Measurements from ENCODE around the gene CARNS1.

Gene CARNS1

DNA sequence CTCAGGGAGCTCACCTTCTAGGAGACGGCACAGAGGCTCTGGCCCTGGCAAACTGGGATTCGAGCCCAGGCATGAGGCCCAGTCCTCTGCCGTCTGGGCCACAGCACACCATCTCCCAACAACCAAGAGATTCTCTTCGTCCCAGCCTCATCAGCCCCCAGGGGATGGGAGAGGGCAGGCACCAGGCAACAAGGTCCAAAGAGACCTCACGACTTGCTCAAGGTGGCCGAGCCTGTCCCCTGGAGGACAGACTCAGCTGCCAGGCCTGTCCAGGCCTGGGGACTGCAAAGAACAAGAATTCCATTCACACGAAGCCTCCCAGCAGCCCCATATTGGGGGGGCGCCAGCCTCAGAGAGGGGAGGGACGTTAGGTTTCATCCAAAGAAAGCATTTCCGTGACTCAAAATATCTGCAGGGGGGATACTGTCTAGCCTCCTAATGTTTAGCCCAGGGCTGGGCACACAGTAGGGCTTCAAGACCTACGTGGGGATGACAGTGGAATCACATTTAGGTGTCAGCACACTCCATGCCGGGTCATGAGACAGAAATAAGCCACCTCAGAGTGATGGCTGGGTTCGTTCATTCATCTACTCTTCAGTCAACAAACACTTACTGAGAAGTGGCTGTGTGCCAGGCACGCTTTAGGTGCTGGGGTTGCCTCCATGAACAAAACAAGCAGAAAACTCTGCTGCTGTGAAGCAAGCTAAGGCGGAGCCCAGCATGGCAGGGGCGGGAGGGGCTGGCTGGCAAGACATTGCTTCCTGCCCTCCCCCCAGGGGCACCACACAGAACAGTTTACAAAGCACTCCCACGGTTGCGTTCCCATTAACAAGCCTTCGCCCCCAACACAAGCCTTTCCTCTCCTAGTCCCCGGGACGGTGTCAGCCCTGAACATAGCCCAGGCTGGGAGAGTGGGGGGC lies 1.2 kb downstream of the CARNS1 start:
- DNase-seq (ENCODE audit: low spot score) = no peak
- no peaks in the 10 kb centered on the region for H3K36me3 ChIP-seq (ENCODE audit: low read depth)
- no peak overlapping the region for H3K4me3 ChIP-seq (ENCODE audit: severe bottlenecking)
- H3K27me3 ChIP-seq (ENCODE audit: insufficient read depth, poor library complexity, severe bottlenecking) = no peaks in the 10 kb centered on the region
- H3K27ac ChIP-seq (ENCODE audit: poor library complexity, severe bottlenecking) = no peak overlapping the region
- TF ChIP-seq, protein P1, sequence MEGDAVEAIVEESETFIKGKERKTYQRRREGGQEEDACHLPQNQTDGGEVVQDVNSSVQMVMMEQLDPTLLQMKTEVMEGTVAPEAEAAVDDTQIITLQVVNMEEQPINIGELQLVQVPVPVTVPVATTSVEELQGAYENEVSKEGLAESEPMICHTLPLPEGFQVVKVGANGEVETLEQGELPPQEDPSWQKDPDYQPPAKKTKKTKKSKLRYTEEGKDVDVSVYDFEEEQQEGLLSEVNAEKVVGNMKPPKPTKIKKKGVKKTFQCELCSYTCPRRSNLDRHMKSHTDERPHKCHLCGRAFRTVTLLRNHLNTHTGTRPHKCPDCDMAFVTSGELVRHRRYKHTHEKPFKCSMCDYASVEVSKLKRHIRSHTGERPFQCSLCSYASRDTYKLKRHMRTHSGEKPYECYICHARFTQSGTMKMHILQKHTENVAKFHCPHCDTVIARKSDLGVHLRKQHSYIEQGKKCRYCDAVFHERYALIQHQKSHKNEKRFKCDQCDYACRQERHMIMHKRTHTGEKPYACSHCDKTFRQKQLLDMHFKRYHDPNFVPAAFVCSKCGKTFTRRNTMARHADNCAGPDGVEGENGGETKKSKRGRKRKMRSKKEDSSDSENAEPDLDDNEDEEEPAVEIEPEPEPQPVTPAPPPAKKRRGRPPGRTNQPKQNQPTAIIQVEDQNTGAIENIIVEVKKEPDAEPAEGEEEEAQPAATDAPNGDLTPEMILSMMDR (IDR thresholded peaks at IDR 0.05; ENCODE audit: poor library complexity, severe bottlenecking) = no peak
- H3K9me3 ChIP-seq (ENCODE audit: severe bottlenecking) = no peaks in the 10 kb centered on the region
- ATAC-seq (ENCODE audit: low read depth) = no peak
- no peaks in the 10 kb centered on the region for H3K4me1 ChIP-seq (ENCODE audit: insufficient read depth, poor library complexity, severe bottlenecking)

DNA sequence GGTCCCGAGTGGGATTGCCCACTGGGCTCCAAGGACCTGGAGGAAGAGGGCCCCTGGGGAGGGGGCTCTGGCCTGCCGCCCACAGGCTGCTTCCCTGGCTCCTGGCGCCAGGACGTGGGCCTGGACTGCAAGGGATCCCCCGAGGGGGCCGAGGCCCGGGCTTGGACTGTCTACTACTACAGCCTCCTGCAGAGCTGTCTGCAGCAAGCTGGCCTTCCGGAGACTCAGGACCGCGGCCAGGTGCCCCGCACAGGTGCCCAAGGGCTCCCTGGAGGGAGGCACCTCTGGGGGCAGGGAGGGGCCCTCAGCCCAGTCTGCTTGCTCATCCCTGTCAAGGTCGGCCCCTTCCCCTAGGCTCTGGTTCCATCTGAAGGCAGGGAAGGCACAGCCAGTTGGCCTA lies 1.9 kb downstream of the CARNS1 start:
- TF ChIP-seq, protein P1 (IDR thresholded peaks at IDR 0.05; ENCODE audit: poor library complexity, severe bottlenecking) = no peak
- Histone ChIP-seq H3K27ac (ENCODE audit: poor library complexity, severe bottlenecking) (no peak overlapping the region), H3K36me3 (ENCODE audit: low read depth) (no peaks in the 10 kb centered on the region), H3K27me3 (ENCODE audit: insufficient read depth, poor library complexity, severe bottlenecking) (no peaks in the 10 kb centered on the region), H3K4me1 (ENCODE audit: insufficient read depth, poor library complexity, severe bottlenecking) (no peaks in the 10 kb centered on the region), H3K4me3 (ENCODE audit: severe bottlenecking) (no peak overlapping the region), H3K9me3 (ENCODE audit: severe bottlenecking) (no peaks in the 10 kb centered on the region)
- DNase-seq (ENCODE audit: low spot score) = no peak
- no peak for ATAC-seq (ENCODE audit: low read depth)

DNA sequence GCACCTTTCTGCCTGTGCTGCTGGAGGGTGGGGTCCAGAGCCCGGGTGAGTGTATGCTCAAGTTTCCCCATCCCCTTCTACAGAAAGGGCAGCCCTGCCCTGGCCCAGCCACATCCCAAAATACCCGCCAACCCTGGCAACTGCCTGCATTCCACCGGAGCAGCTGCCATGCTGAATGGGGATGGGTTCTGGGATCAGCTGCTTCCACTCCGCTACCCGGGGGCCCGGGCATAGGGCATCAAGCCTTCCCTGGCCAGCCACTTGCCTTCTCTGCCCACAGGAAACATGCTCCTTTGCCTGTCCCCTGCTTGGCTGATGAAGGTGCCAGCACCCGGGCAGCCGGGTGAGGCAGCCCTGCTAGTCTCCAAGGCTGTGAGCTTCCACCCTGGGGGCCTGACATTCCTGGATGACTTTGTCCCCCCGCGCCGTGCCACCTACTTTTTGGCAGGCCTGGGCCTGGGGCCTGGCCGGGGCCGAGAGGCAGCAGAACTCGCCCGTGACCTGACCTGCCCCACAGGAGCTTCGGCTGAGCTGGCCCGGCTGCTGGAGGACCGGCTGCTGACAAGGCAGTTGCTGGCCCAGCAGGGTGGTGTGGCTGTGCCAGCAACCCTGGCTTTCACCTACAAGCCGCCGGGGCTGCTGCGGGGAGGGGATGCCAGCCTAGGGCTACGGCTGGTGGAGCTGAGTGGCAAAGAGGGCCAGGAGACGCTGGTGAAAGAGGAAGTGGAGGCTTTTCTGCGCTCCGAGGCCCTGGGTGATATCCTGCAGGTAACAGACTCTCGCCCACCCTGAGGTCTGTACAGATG lies 3.2 kb downstream of the CARNS1 start:
- no peak for ATAC-seq (ENCODE audit: low read depth)
- TF ChIP-seq, protein P1 (IDR thresholded peaks at IDR 0.05; ENCODE audit: poor library complexity, severe bottlenecking) = no peak
- no peaks in the 10 kb centered on the region for H3K27me3 ChIP-seq (ENCODE audit: insufficient read depth, poor library complexity, severe bottlenecking)
- H3K27ac ChIP-seq (ENCODE audit: poor library complexity, severe bottlenecking) = no peak overlapping the region
- H3K9me3 ChIP-seq (ENCODE audit: severe bottlenecking) = no peaks in the 10 kb centered on the region
- H3K4me3 ChIP-seq (ENCODE audit: severe bottlenecking) = no peak overlapping the region
- peaks cover 3% of the 10 kb centered on the region for H3K4me1 ChIP-seq (ENCODE audit: insufficient read depth, poor library complexity, severe bottlenecking)
- DNase-seq (ENCODE audit: low spot score) = no peak
- no peaks in the 10 kb centered on the region for H3K36me3 ChIP-seq (ENCODE audit: low read depth)

DNA sequence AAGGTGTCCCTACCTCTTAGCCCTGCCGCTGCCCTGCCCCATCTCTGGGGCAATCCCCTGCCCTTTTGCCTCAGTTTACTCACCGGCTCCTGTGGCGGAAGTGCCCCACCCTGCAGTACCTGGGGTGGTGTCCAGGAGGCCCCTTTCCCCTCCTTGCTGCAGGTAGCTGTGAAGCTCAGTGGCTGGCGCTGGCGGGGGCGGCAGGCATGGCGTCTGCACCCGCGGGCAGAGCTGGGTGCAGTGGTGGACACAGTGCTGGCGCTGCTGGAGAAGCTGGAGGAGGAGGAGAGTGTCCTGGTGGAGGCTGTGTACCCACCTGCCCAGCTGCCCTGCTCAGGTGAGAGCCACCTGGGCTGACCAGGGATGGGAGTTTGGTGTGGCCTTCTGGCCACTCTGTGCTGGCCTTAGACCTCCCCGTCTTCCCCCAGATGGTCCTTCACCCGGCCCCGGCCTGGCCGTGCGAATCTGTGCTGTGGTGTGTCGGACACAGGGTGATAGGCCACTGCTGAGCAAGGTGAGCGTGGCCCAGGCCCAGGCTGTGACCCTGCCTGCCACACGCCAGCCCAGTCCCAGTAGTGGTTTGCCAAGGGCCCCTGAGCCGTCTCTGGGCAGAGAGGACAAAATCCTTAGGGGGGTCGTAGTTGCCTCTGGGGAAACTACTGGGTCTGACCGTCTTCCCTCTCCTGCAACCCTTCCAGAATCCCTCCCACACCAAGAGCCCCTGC lies 4.0 kb downstream of the CARNS1 start:
- Histone ChIP-seq H3K27ac (ENCODE audit: poor library complexity, severe bottlenecking) (no peak overlapping the region), H3K4me1 (ENCODE audit: insufficient read depth, poor library complexity, severe bottlenecking) (peaks cover 3% of the 10 kb centered on the region), H3K27me3 (ENCODE audit: insufficient read depth, poor library complexity, severe bottlenecking) (no peaks in the 10 kb centered on the region), H3K36me3 (ENCODE audit: low read depth) (no peaks in the 10 kb centered on the region), H3K4me3 (ENCODE audit: severe bottlenecking) (no peak overlapping the region), H3K9me3 (ENCODE audit: severe bottlenecking) (no peaks in the 10 kb centered on the region)
- TF ChIP-seq, protein P1 (IDR thresholded peaks at IDR 0.05; ENCODE audit: poor library complexity, severe bottlenecking) = no peak
- ATAC-seq (ENCODE audit: low read depth) (no peak), DNase-seq (ENCODE audit: low spot score) (no peak)

Data from RWPE2 (cell line).